Spleen (tissue), 7 donors: ENCODE results near the gene PKIG.

Experiments
- POLR2A ChIP-seq, 3 donors: fragments of 450-650 bp; IDR thresholded peaks; one replicate each; pipeline ENCODE4 v1.5.1; 2017; ENCODE audit warnings: antibody characterized with exemption in 3 of 3, mild to moderate bottlenecking in 1 of 3
- TF ChIP-seq, protein P1 (sequence below), 11 experiments: fragments of 200-600 bp in 7 of 11; fragments of 450-650 bp in 4 of 11; sonication (generic) in 4 of 11; IDR thresholded peaks in 8 of 11; conservative IDR thresholded peaks in 3 of 11; 1 replicate in 7 of 11; 2 replicates in 4 of 11; pipeline versions ENCODE4 v1.4.0 to v1.8.0; 2016 to 2021; ENCODE audit warnings: antibody characterized with exemption in 11 of 11, inconsistent platforms in 4 of 11, mild to moderate bottlenecking in 1 of 11
- donor health status: DM: no; HTN: no; CAD: no; lungs with moderate emphysema.
- donor health status: DM: no; HTN: no; CAD: no.
- donor health status: DM: no; HTN: no; CAD: no.

DNA sequence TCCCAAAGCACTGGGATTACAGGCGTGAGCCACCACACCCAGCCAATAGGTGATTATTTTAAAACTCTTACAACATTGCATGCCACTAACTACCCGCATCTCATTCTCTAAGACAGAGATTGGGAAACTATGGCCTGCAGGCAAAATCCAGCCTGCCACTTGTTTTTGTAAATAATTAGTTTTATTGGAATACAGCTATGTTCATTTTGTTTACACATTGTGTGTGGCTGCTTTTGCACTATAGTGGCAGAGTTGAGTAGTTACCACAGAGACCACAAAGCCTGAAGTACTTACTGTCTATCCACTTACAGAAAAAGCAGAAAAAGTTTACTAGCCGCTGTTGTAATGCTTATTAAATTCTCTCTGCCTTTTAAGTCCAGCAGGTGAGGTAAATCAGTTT is 16.4 kb upstream of the PKIG start:
- TF ChIP-seq, protein P1, sequence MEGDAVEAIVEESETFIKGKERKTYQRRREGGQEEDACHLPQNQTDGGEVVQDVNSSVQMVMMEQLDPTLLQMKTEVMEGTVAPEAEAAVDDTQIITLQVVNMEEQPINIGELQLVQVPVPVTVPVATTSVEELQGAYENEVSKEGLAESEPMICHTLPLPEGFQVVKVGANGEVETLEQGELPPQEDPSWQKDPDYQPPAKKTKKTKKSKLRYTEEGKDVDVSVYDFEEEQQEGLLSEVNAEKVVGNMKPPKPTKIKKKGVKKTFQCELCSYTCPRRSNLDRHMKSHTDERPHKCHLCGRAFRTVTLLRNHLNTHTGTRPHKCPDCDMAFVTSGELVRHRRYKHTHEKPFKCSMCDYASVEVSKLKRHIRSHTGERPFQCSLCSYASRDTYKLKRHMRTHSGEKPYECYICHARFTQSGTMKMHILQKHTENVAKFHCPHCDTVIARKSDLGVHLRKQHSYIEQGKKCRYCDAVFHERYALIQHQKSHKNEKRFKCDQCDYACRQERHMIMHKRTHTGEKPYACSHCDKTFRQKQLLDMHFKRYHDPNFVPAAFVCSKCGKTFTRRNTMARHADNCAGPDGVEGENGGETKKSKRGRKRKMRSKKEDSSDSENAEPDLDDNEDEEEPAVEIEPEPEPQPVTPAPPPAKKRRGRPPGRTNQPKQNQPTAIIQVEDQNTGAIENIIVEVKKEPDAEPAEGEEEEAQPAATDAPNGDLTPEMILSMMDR (IDR thresholded peaks at IDR 0.05 in 8 of 11, conservative IDR thresholded peaks at IDR 0.05 in 3 of 11) = no peak
- TF ChIP-seq POLR2A (IDR thresholded peaks at IDR 0.05) = no peak
